Measurements from ENCODE around the gene TTC28. TPM values are rescaled to one million over a fixed set of nuclear protein-coding genes. Genes with fewer than 3 reads are reported as not detected.

TTC28 gene
- total and polyA plus RNA-seq, 2 donors (not counting 1 experiment from before 2014, with no cell fraction given), result 8.2 to 31.4 TPM

- no peaks in the 10 kb centered on the region for H3K27me3 ChIP-seq (ENCODE audit: control insufficient read depth, insufficient read depth, low read length)
- no peaks in the 10 kb centered on the region for H3K36me3 ChIP-seq (ENCODE audit: control insufficient read depth, insufficient read depth, low read length)
- no peak overlapping the region for H3K4me2 ChIP-seq (ENCODE audit: extremely low read depth, insufficient read depth, low read length)
- peaks cover 5% of the 10 kb centered on the region for H3K4me1 ChIP-seq (ENCODE audit: control insufficient read depth, extremely low read depth, insufficient read depth, low read length)
- TF ChIP-seq EZH2 (IDR thresholded peaks at IDR 0.05; ENCODE audit: low read length, missing control alignments) (no peak), CTCF (conservative IDR thresholded peaks at IDR 0.05 in 1 of 2, IDR thresholded peaks at IDR 0.05 in 1 of 2; ENCODE audit: low read depth in 1 of 2, low read length in 2 of 2) (no peak)
- no peak overlapping the region for H2AFZ ChIP-seq (ENCODE audit: low read length)
- H3K27ac ChIP-seq (ENCODE audit: insufficient read depth, low read length), result no peak overlapping the region
- H3K9me3 ChIP-seq (ENCODE audit: control insufficient read depth, insufficient read depth, low read depth, low read length), result no peaks in the 10 kb centered on the region
- no peak overlapping the region for H3K9ac ChIP-seq (ENCODE audit: insufficient read depth, low read length)
- H3K4me3 ChIP-seq (replicated peaks in 1 of 4; ENCODE audit: control extremely low read depth in 1 of 4, insufficient read depth in 1 of 4, low read depth in 3 of 4, low read length in 4 of 4), result no peak overlapping the region
- H3K79me2 ChIP-seq (ENCODE audit: control insufficient read depth, insufficient read depth, low read length), result no peaks in the 10 kb centered on the region
- DNase-seq (ENCODE audit: low read depth in 2 of 2), result no peak
- no peaks in the 10 kb centered on the region for H4K20me1 ChIP-seq (ENCODE audit: control insufficient read depth, extremely low read depth, insufficient read depth, low read length)
Measured at GRCh38 chr22:28414913-28415312, 264.7 kb downstream of the TTC28 start.

- TF ChIP-seq EZH2 (IDR thresholded peaks at IDR 0.05; ENCODE audit: low read length, missing control alignments), result no peak
- Histone ChIP-seq H3K79me2 (ENCODE audit: control insufficient read depth, insufficient read depth, low read length) (no peaks in the 10 kb centered on the region), H3K4me1 (ENCODE audit: control insufficient read depth, extremely low read depth, insufficient read depth, low read length) (peaks cover 5% of the 10 kb centered on the region), H3K27ac (ENCODE audit: insufficient read depth, low read length) (no peak overlapping the region), H2AFZ (ENCODE audit: low read length) (no peak overlapping the region), H3K4me3 (replicated peaks in 1 of 4; ENCODE audit: control extremely low read depth in 1 of 4, insufficient read depth in 1 of 4, low read depth in 3 of 4, low read length in 4 of 4) (no peak overlapping the region), H3K9me3 (ENCODE audit: control insufficient read depth, insufficient read depth, low read depth, low read length) (no peaks in the 10 kb centered on the region), H3K36me3 (ENCODE audit: control insufficient read depth, insufficient read depth, low read length) (no peaks in the 10 kb centered on the region), H3K4me2 (ENCODE audit: extremely low read depth, insufficient read depth, low read length) (no peak overlapping the region), H3K9ac (ENCODE audit: insufficient read depth, low read length) (no peak overlapping the region), H3K27me3 (ENCODE audit: control insufficient read depth, insufficient read depth, low read length) (no peaks in the 10 kb centered on the region), H4K20me1 (ENCODE audit: control insufficient read depth, extremely low read depth, insufficient read depth, low read length) (no peaks in the 10 kb centered on the region)
- DNase-seq (ENCODE audit: low read depth in 2 of 2), result peak in 1 of 2 donors; percentile 44
Measured at GRCh38 chr22:28413612-28414399, 265.8 kb downstream of the TTC28 start.

- Histone ChIP-seq H3K27ac (ENCODE audit: insufficient read depth, low read length) (no peak overlapping the region), H2AFZ (ENCODE audit: low read length) (no peak overlapping the region)
Measured at GRCh38 chr22:28412109-28412508, 267.5 kb downstream of the TTC28 start.

More at GRCh38 chr22:28412109-28412508, 267.5 kb downstream of the TTC28 start:
- no peak for DNase-seq (ENCODE audit: low read depth in 2 of 2)
- H3K4me1 ChIP-seq (ENCODE audit: control insufficient read depth, extremely low read depth, insufficient read depth, low read length), result peaks cover 5% of the 10 kb centered on the region
- TF ChIP-seq EZH2 (IDR thresholded peaks at IDR 0.05; ENCODE audit: low read length, missing control alignments) (no peak), CTCF (conservative IDR thresholded peaks at IDR 0.05 in 1 of 2, IDR thresholded peaks at IDR 0.05 in 1 of 2; ENCODE audit: low read depth in 1 of 2, low read length in 2 of 2) (no peak)
- no peaks in the 10 kb centered on the region for H3K9me3 ChIP-seq (ENCODE audit: control insufficient read depth, insufficient read depth, low read depth, low read length)
- H3K36me3 ChIP-seq (ENCODE audit: control insufficient read depth, insufficient read depth, low read length), result no peaks in the 10 kb centered on the region
- no peak overlapping the region for H3K4me3 ChIP-seq (replicated peaks in 1 of 4; ENCODE audit: control extremely low read depth in 1 of 4, insufficient read depth in 1 of 4, low read depth in 3 of 4, low read length in 4 of 4)
- no peaks in the 10 kb centered on the region for H3K79me2 ChIP-seq (ENCODE audit: control insufficient read depth, insufficient read depth, low read length)
- no peaks in the 10 kb centered on the region for H4K20me1 ChIP-seq (ENCODE audit: control insufficient read depth, extremely low read depth, insufficient read depth, low read length)
- no peaks in the 10 kb centered on the region for H3K27me3 ChIP-seq (ENCODE audit: control insufficient read depth, insufficient read depth, low read length)
- no peak overlapping the region for H3K9ac ChIP-seq (ENCODE audit: insufficient read depth, low read length)
- no peak overlapping the region for H3K4me2 ChIP-seq (ENCODE audit: extremely low read depth, insufficient read depth, low read length)
